ENCODE results near the gene TMEM234.

GRCh38 chr1:32208469-32208868 lies 13.7 kb downstream of the TMEM234 start:
- TF ChIP-seq CSDC2 (CRISPR knock-in tag; IDR thresholded peaks at IDR 0.05), result no peak
- TF ChIP-seq CREB5 (CRISPR knock-in tag; IDR thresholded peaks at IDR 0.05; ENCODE audit: low read depth), result no peak
- TF ChIP-seq ZNF70 (CRISPR knock-in tag; IDR thresholded peaks at IDR 0.05), result no peak
- TF ChIP-seq PATZ1 (CRISPR knock-in tag; IDR thresholded peaks at IDR 0.05; ENCODE audit: borderline replicate concordance), result no peak
- no peak for TF ChIP-seq ZNF565 (CRISPR knock-in tag; conservative IDR thresholded peaks at IDR 0.05; ENCODE audit: low read depth)
- no peak for TF ChIP-seq POU6F1 (CRISPR knock-in tag; IDR thresholded peaks at IDR 0.05; ENCODE audit: borderline replicate concordance, low read depth)
- TF ChIP-seq ZFP3 (CRISPR knock-in tag; IDR thresholded peaks at IDR 0.05), result no peak
- TF ChIP-seq TCF4 (CRISPR knock-in tag; IDR thresholded peaks at IDR 0.05; ENCODE audit: borderline replicate concordance), result no peak
- TF ChIP-seq ARNTL (CRISPR knock-in tag; IDR thresholded peaks at IDR 0.05; ENCODE audit: borderline replicate concordance, low read depth), result no peak
- TF ChIP-seq SNAI2 (CRISPR knock-in tag; IDR thresholded peaks at IDR 0.05), result no peak
- no peak for TF ChIP-seq ZC3H10 (CRISPR knock-in tag; IDR thresholded peaks at IDR 0.05)
- TF ChIP-seq BACH2 (CRISPR knock-in tag; IDR thresholded peaks at IDR 0.05; ENCODE audit: borderline replicate concordance), result no peak
- no peak for TF ChIP-seq ZFP30 (CRISPR knock-in tag; IDR thresholded peaks at IDR 0.05)
- no peak for TF ChIP-seq TSHZ2 (CRISPR knock-in tag; IDR thresholded peaks at IDR 0.05)

Data from SK-N-SH treated with all-trans-retinoic acid at 6 μM for 48 hours (cell line).